ENCODE data around the gene ANO10. TPM values are rescaled to one million over a fixed set of nuclear protein-coding genes. Genes with fewer than 3 reads are reported as not detected.

Gene ANO10
- total RNA-seq, 1 experiment from 2014 or later, result 23.7 TPM

DNA sequence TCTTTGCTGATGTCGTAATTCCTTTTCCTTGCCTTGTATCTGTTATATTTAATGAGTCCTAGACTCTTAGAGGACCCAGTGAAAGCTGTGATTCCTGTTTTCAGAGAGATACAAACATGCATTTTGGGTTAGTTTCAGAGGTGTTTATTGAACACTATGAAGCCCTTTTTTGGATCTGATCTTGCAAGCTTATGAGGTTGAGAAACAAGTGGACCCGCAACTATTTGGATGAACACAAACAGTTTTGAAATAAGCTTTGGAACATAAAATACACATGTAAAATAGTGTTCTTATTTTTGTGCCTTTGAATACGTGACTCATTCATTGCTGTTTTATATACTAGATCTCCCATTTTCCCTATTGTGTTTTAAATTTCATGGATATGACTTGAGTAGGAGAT is 302.0 kb downstream of the ANO10 start:
- no TSS peak for BruUV-seq (replicated peaks)
- H2AFZ ChIP-seq (ENCODE audit: low read length), result no peak overlapping the region

GRCh38 chr3:43319376-43319775 is 302.4 kb downstream of the ANO10 start:
- H4K20me1 ChIP-seq (ENCODE audit: low read length), result peaks cover 8% of the 10 kb centered on the region; the same call in 1 of the 2 replicates
- H3K27ac ChIP-seq (ENCODE audit: low read length), result no peak overlapping the region
- no peaks in the 10 kb centered on the region for H3K9me2 ChIP-seq (replicated peaks; ENCODE audit: low read length)
- ChIA-PET POLR2A (ENCODE audit: unreplicated experiment) (no interaction called here), CTCF (no interaction called here)
- no peak overlapping the region for H2AFZ ChIP-seq (ENCODE audit: low read length)
- no peak overlapping the region for H3K4me3 ChIP-seq (ENCODE audit: low read length)
- TF ChIP-seq EZH2 (IDR thresholded peaks at IDR 0.05; ENCODE audit: low read length, unreplicated experiment) (no peak), EZH2phosphoT487 (IDR thresholded peaks at IDR 0.05; ENCODE audit: borderline replicate concordance, low read length) (no peak), CTCF (conservative IDR thresholded peaks at IDR 0.05; ENCODE audit: low read depth, low read length) (no peak)
- no peak overlapping the region for H3K9ac ChIP-seq (ENCODE audit: low read length)
- no peak overlapping the region for H3K4me2 ChIP-seq (ENCODE audit: low read length)
- intact Hi-C loops (cut with micrococcal nuclease), result no loop called here
- peaks cover 18% of the 10 kb centered on the region for H3K4me1 ChIP-seq (ENCODE audit: insufficient read depth, low read length)
- no peak for DNase-seq
- H3K27me3 ChIP-seq (ENCODE audit: low read length), result no peaks in the 10 kb centered on the region
- no peak for ATAC-seq
- H3K9me3 ChIP-seq (ENCODE audit: low read length), result no peaks in the 10 kb centered on the region
- H3K36me3 ChIP-seq (ENCODE audit: low read depth, low read length), result peaks cover 14% of the 10 kb centered on the region; the same call in 1 of the 2 replicates
- H3K79me2 ChIP-seq (ENCODE audit: low read length), result peaks cover 83% of the 10 kb centered on the region
- no peaks in the 10 kb centered on the region for H3F3A ChIP-seq (ENCODE audit: low read length, unreplicated experiment)
- no TSS peak for BruUV-seq (replicated peaks)

More for the DNA sequence above, 302.0 kb downstream of the ANO10 start:
- CTCF ChIA-PET, result no interaction called here
- no peak for TF ChIP-seq CTCF (conservative IDR thresholded peaks at IDR 0.05; ENCODE audit: low read depth, low read length)
- no peak for TF ChIP-seq EZH2phosphoT487 (IDR thresholded peaks at IDR 0.05; ENCODE audit: borderline replicate concordance, low read length)
- no peak for TF ChIP-seq EZH2 (IDR thresholded peaks at IDR 0.05; ENCODE audit: low read length, unreplicated experiment)
- Histone ChIP-seq H3K9ac (ENCODE audit: low read length) (no peak overlapping the region), H3K27me3 (ENCODE audit: low read length) (no peaks in the 10 kb centered on the region), H3K27ac (ENCODE audit: low read length) (no peak overlapping the region), H3K9me2 (replicated peaks; ENCODE audit: low read length) (no peaks in the 10 kb centered on the region), H3K36me3 (ENCODE audit: low read depth, low read length) (peaks cover 14% of the 10 kb centered on the region; the same call in 1 of the 2 replicates), H3K9me3 (ENCODE audit: low read length) (no peaks in the 10 kb centered on the region), H3K4me1 (ENCODE audit: insufficient read depth, low read length) (peaks cover 18% of the 10 kb centered on the region), H3K4me3 (ENCODE audit: low read length) (no peak overlapping the region), H3F3A (ENCODE audit: low read length, unreplicated experiment) (no peaks in the 10 kb centered on the region), H3K79me2 (ENCODE audit: low read length) (peaks cover 82% of the 10 kb centered on the region), H4K20me1 (ENCODE audit: low read length) (peaks cover 8% of the 10 kb centered on the region; the same call in 1 of the 2 replicates), H3K4me2 (ENCODE audit: low read length) (no peak overlapping the region)
- DNase-seq (no peak), ATAC-seq (no peak)
- POLR2A ChIA-PET (ENCODE audit: unreplicated experiment), result no interaction called here
- intact Hi-C loops (cut with micrococcal nuclease), result no loop called here

DNA sequence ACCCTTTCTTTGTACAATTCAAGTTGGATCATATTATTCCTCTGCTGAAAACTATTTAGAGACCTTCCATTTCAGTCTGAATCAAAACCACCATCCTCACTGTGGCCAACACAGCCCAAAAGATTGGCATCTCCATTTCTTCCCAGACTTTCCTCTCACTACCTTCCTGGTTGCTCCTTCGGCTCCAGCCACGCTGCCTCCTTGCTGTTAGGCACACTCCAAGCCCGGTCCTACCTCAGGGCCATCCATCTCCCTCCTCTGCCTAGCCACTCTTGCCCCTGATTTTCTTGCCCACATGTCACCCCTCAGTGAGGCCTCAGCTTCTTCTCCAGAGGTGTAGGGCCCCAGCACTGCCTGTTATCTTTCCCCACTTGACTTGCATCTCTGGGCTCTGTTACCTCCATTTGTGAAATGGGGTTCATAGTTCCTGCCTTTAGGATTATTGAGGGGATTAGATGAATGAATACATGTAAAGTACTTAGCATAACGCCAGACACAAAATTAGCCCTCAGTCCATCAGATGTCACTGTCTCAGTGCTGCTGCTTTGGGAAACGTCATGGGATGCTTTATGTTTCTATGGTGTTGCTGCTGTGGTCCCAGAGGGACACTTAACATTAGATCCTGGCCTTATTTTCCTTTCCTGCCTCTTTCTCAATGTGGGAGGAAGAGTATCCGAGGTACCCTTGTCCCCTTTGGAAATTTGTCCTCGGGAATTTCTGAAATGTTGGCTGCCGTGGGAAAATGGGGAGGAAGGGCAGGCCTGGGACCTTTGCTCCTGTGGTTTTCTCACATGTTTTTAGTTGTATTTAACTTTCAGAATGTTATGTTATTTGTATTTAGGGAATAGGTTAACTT is 304.1 kb downstream of the ANO10 start:
- H3K4me2 ChIP-seq (ENCODE audit: low read length), result no peak overlapping the region
- H3F3A ChIP-seq (ENCODE audit: low read length, unreplicated experiment), result no peaks in the 10 kb centered on the region
- no peak overlapping the region for H2AFZ ChIP-seq (ENCODE audit: low read length)
- H3K4me1 ChIP-seq (ENCODE audit: insufficient read depth, low read length), result peaks cover 18% of the 10 kb centered on the region
- TF ChIP-seq EZH2phosphoT487 (IDR thresholded peaks at IDR 0.05; ENCODE audit: borderline replicate concordance, low read length) (no peak), EZH2 (IDR thresholded peaks at IDR 0.05; ENCODE audit: low read length, unreplicated experiment) (no peak), CTCF (conservative IDR thresholded peaks at IDR 0.05; ENCODE audit: low read depth, low read length) (no peak)
- no peaks in the 10 kb centered on the region for H3K9me2 ChIP-seq (replicated peaks; ENCODE audit: low read length)
- CTCF ChIA-PET, result no interaction called here
- ATAC-seq (no peak), DNase-seq (no peak)
- POLR2A ChIA-PET (ENCODE audit: unreplicated experiment), result no interaction called here
- no TSS peak for BruUV-seq (replicated peaks)
- H4K20me1 ChIP-seq (ENCODE audit: low read length), result peaks cover 8% of the 10 kb centered on the region; the same call in 1 of the 2 replicates
- H3K36me3 ChIP-seq (ENCODE audit: low read depth, low read length), result peaks cover 14% of the 10 kb centered on the region; the same call in 1 of the 2 replicates
- H3K79me2 ChIP-seq (ENCODE audit: low read length), result peaks cover 81% of the 10 kb centered on the region
- no peaks in the 10 kb centered on the region for H3K27me3 ChIP-seq (ENCODE audit: low read length)
- no peaks in the 10 kb centered on the region for H3K9me3 ChIP-seq (ENCODE audit: low read length)
- no peak overlapping the region for H3K27ac ChIP-seq (ENCODE audit: low read length)
- intact Hi-C loops (cut with micrococcal nuclease), result no loop called here
- no peak overlapping the region for H3K4me3 ChIP-seq (ENCODE audit: low read length)
- no peak overlapping the region for H3K9ac ChIP-seq (ENCODE audit: low read length)
